ENCODE measurements around the gene NDUFS4.

Gene NDUFS4

DNA sequence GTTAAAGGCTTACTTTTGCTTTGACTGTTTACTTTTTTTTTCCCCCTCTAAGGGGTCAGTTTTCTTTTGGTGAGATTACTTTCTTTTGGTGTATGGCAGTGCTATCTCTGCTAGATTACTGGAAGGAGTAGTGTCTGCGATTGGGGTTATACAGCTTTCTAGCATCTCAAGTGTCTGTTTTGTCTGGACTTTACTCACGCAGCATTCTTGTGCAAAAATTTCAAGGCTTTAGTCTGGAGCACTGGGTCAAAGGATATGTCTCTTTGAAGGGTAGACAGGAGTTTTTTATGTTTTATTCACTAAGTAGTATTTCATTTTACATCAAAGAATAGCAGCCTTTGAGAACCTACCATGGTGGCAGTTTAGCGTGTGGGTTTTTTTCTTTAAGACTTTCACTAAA, 52.6 kb downstream of the NDUFS4 start:
- DNase-seq (ENCODE audit: insufficient read length, low spot score), result no peak
- no peak for FAIRE-seq
- no peak for TF ChIP-seq CTCF (IDR thresholded peaks at IDR 0.05; ENCODE audit: insufficient read depth, missing control alignments)

DNA sequence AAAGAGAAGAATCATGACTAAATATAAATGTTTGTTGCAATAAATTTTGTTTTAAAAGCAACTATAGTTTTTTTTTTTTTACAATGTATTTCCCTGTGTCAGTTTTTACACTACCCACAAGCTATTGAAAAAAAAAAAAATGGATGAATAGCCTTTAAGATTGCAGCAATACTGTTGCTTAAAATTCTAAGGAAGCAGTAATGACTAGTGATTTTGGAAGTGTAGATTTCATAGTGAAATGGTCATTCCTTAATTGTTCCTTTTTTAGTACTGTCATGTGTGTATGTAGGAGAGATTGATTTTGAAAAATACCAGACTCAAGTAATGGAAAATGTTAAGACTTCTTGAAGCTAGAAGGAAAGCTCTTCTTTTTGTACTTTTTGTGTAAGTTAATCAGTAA, 53.1 kb downstream of the NDUFS4 start:
- no peak for DNase-seq (ENCODE audit: insufficient read length, low spot score)
- no peak for FAIRE-seq
- TF ChIP-seq CTCF (IDR thresholded peaks at IDR 0.05; ENCODE audit: insufficient read depth, missing control alignments), result no peak

DNA sequence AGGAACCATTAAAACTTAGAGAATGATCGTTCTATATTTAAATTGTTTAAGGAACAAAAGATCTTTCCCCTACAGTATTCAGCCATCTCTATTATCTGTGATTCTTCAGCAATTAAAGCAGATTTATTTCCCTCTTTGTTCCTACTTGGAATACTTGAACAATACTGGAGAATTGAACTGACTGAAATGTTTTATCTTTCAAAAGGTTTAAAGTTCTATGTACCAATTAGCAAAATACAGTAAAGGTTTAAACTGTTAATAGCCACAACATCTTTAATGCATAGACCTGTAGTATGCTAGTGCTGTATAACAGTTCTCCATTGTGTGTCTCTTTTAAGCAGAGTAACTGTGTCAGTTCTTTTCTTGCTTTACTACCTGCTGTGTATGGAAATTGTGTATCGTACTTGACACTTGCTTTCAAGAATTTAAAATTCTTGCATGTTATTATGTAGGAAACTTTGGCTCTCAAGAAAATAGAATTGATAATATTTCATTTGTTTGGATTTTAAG, 54.0 kb downstream of the NDUFS4 start:
- no peak for TF ChIP-seq CTCF (IDR thresholded peaks at IDR 0.05; ENCODE audit: insufficient read depth, missing control alignments)
- DNase-seq (ENCODE audit: insufficient read length, low spot score) (no peak), FAIRE-seq (no peak)

GRCh38 chr5:53616939-53617549, 56.6 kb downstream of the NDUFS4 start:
- TF ChIP-seq CTCF (IDR thresholded peaks at IDR 0.05; ENCODE audit: insufficient read depth, missing control alignments), result no peak
- FAIRE-seq (no peak), DNase-seq (ENCODE audit: insufficient read length, low spot score) (no peak)

GRCh38 chr5:53631251-53631650, 70.8 kb downstream of the NDUFS4 start:
- FAIRE-seq (no peak), DNase-seq (ENCODE audit: insufficient read length, low spot score) (no peak)
- TF ChIP-seq CTCF (IDR thresholded peaks at IDR 0.05; ENCODE audit: insufficient read depth, missing control alignments), result no peak

DNA sequence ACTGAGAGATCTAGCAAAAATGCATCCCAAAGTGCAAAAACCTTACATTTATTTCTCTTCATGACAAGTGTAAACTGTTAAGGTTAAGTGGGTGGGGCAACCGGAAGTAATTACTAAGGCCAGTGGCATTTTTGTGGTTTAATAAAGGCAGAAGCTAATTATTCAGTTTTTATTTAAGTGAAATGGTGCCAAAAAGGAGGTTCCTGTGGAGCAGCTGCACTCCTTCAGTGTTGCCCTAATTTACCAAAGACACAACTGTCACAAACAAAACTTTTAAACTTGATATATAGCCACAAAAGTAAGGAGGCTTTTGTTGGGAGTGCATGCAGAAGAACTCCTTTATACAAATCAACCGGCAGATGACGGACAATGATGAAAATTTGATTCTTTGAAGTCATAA, 81.6 kb downstream of the NDUFS4 start:
- DNase-seq (ENCODE audit: insufficient read length, low spot score) (no peak), FAIRE-seq (no peak)
- TF ChIP-seq CTCF (IDR thresholded peaks at IDR 0.05; ENCODE audit: insufficient read depth, missing control alignments), result no peak

DNA sequence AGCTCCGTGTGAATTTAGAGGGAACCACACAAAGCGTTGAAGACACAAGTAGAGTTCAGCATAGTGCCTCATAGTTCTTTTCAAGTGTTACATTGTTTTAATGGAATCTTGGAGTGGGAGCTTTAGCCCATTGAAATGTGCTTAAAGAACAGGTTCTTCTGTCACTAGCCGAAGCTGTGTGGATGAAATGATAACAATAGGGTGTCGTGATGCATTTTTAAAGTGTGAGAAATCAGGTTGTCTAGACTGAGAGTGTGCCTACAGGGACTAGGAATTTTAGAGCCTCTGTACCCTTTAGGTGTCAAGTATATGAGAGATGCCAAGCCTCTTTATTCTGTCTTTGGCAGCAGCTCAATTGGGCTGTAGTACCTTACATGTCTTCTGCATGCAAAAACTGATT, 83.0 kb downstream of the NDUFS4 start:
- DNase-seq (ENCODE audit: insufficient read length, low spot score), result no peak
- no peak for FAIRE-seq
- TF ChIP-seq CTCF (IDR thresholded peaks at IDR 0.05; ENCODE audit: insufficient read depth, missing control alignments), result no peak
